Ascending aorta (tissue), 2 donors: ENCODE data around the gene C16orf46. TPM values are rescaled to one million over a fixed set of nuclear protein-coding genes. Genes with fewer than 3 reads are reported as not detected.

ENCODE experiments used
- DNase-seq, 2 donors: peaks; one replicate each; pipeline ENCODE4 v3.0.0-alpha.2; 2019; ENCODE audit warnings: low spot score in 2 of 2
- H3K27ac ChIP-seq, 2 donors: fragments of 200-600 bp; sonication (generic); one replicate each; pipeline ENCODE4 v1.5.1; 2016 to 2017; ENCODE audit warnings: mild to moderate bottlenecking in 1 of 2
- H3K27me3 ChIP-seq: fragments of 200-600 bp; sonication (generic); one replicate; pipeline ENCODE4 v1.5.1; 2017
- H3K36me3 ChIP-seq, 2 donors: fragments of 200-600 bp; sonication (generic); one replicate each; pipeline ENCODE4 v1.5.1; 2016
- H3K4me1 ChIP-seq, 2 donors: fragments of 200-600 bp; sonication (generic); one replicate each; pipeline ENCODE4 v1.5.1; 2016 to 2017; ENCODE audit warnings: mild to moderate bottlenecking in 1 of 2
- H3K4me3 ChIP-seq, 2 donors: fragments of 200-600 bp; sonication (generic); one replicate each; pipeline ENCODE4 v1.5.1; 2016 to 2017; ENCODE audit warnings: mild to moderate bottlenecking in 1 of 2
- H3K9me3 ChIP-seq, 2 donors: fragments of 200-600 bp; sonication (generic); one replicate each; pipeline ENCODE4 v1.5.1; 2016
- intact Hi-C: fragments of 100-400 bp; cut with DNase I; formaldehyde crosslinking; loops from one replicate; pipeline ENCODE4 v1.15.1; 2023
- total RNA-seq: library from RNA; depleted of rRNA; stranded (reverse); fragments of >200 nt; gene quantifications from one replicate; pipeline ENCODE4 v1.1.0, GENCODE V29; 2016
- TF ChIP-seq, protein P1 (sequence below), 3 experiments: fragments of 200-600 bp in 2 of 3; fragments of 450-650 bp in 1 of 3; sonication (generic) in 2 of 3; IDR thresholded peaks; one replicate each; pipeline ENCODE4 v1.5.1; 2016 to 2019; ENCODE audit warnings: antibody characterized with exemption in 3 of 3, mild to moderate bottlenecking in 1 of 3, moderate library complexity in 1 of 3

The C16orf46 gene
- total RNA-seq, 1 donor from 2014 or later: not detected

DNA sequence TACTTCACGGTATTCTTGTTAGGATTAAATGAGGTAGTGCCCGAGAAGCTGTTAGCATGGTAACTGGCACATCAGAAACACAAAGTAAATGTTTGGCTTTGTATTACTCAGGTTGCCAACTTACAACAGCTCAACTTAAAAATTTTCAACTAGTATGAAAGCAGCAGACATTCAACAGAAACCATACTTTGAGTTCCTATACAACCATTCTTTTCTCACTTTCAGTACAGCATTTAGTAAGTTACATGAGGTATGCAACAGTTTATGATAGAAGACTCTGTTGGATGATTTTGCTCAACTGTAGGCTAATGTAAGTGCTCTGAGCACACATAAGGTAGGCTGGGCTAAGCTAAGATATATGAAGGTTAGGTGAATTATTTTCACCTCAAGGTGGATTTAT lies 62.4 kb downstream of the C16orf46 start:
- intact Hi-C loops: no loop called here
- Histone ChIP-seq H3K4me3 (no peak overlapping the region), H3K27me3 (no peaks in the 10 kb centered on the region), H3K27ac (no peak overlapping the region), H3K4me1 (no peaks in the 10 kb centered on the region), H3K36me3 (no peaks in the 10 kb centered on the region), H3K9me3 (no peaks in the 10 kb centered on the region)
- no peak for DNase-seq
- TF ChIP-seq, protein P1, sequence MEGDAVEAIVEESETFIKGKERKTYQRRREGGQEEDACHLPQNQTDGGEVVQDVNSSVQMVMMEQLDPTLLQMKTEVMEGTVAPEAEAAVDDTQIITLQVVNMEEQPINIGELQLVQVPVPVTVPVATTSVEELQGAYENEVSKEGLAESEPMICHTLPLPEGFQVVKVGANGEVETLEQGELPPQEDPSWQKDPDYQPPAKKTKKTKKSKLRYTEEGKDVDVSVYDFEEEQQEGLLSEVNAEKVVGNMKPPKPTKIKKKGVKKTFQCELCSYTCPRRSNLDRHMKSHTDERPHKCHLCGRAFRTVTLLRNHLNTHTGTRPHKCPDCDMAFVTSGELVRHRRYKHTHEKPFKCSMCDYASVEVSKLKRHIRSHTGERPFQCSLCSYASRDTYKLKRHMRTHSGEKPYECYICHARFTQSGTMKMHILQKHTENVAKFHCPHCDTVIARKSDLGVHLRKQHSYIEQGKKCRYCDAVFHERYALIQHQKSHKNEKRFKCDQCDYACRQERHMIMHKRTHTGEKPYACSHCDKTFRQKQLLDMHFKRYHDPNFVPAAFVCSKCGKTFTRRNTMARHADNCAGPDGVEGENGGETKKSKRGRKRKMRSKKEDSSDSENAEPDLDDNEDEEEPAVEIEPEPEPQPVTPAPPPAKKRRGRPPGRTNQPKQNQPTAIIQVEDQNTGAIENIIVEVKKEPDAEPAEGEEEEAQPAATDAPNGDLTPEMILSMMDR (IDR thresholded peaks at IDR 0.05): no peak

DNA sequence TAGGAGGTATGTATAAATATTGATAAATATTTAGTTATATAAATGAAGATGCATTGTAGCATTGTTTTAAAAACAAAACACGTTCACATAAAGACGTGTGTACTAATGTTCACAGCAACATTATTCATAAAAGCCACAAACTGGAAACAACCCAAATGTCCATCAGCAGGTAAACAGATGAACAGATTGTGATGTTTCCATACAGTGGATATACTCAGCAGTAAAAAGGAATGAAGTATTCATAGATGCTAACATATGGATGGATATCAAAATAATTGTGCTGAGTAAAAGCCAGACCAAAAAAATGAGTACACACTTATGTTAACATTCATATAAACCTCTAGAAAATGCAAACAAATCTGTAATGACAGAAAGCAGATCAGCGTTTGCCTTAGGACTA lies 64.1 kb downstream of the C16orf46 start:
- H3K4me3 ChIP-seq: no peak overlapping the region
- TF ChIP-seq, protein P1 (IDR thresholded peaks at IDR 0.05): no peak
- intact Hi-C loops: no loop called here
- no peak for DNase-seq
- H3K9me3 ChIP-seq: no peaks in the 10 kb centered on the region
- no peaks in the 10 kb centered on the region for H3K4me1 ChIP-seq
- H3K36me3 ChIP-seq: no peaks in the 10 kb centered on the region
- H3K27me3 ChIP-seq: no peaks in the 10 kb centered on the region
- no peak overlapping the region for H3K27ac ChIP-seq

Other genes starting within 250 kb of the C16orf46 start
- gene CMC2, start 70.4 kb downstream of the C16orf46 start, total RNA-seq: 4.0 TPM
- not detected for gene CENPN, start 70.0 kb downstream of the C16orf46 start, total RNA-seq
- 11.9 TPM for gene ATMIN, start 41.4 kb downstream of the C16orf46 start, total RNA-seq
- gene GCSH, start 19.2 kb upstream of the C16orf46 start, total RNA-seq: 5.0 TPM
- gene BCO1, start 161.5 kb upstream of the C16orf46 start, total RNA-seq: not detected
- gene GAN, start 237.7 kb upstream of the C16orf46 start, total RNA-seq: 2.6 TPM